Smooth muscle cell (in vitro differentiated cells): Measurements from ENCODE around the gene RAP1GDS1. TPM values are rescaled to one million over a fixed set of nuclear protein-coding genes. Genes with fewer than 3 reads are reported as not detected.
A peak's percentile ranks its signal among the peaks of the same experiment; 100 is the strongest.

ENCODE experiments used
- DNase-seq: peaks from one replicate; lab custom pipeline; 2025; ENCODE audit not compliant: unreplicated experiment; lab: John Stamatoyannopoulos, UW
- H2AFZ ChIP-seq: fragments of 200-600 bp; sonication (generic); 2 replicates; pipeline ENCODE4 v1.6.0; 2016; ENCODE audit warnings: antibody characterized with exemption, low read depth, mild to moderate bottlenecking
- H3F3A ChIP-seq: fragments of 200-600 bp; sonication (generic); 2 replicates; pipeline ENCODE4 v1.6.0; 2017; ENCODE audit warnings: antibody characterized with exemption, low read depth
- H3K27ac ChIP-seq: fragments of 200-600 bp; sonication (generic); 2 replicates; pipeline ENCODE4 v1.5.1; 2016; ENCODE audit warnings: low read depth, mild to moderate bottlenecking
- H3K27me3 ChIP-seq: fragments of 200-600 bp; sonication (generic); 2 replicates; pipeline ENCODE4 v1.6.1; 2016; ENCODE audit warnings: low read depth, mild to moderate bottlenecking
- H3K36me3 ChIP-seq: fragments of 200-600 bp; sonication (generic); 2 replicates; pipeline ENCODE4 v1.5.1; 2016; ENCODE audit warnings: low read depth
- H3K4me1 ChIP-seq: fragments of 200-600 bp; sonication (generic); 2 replicates; pipeline ENCODE4 v1.5.1; 2016; ENCODE audit warnings: low read depth
- H3K4me2 ChIP-seq: fragments of 200-600 bp; sonication (generic); 2 replicates; pipeline ENCODE4 v1.6.0; 2016; ENCODE audit warnings: mild to moderate bottlenecking
- H3K4me3 ChIP-seq: fragments of 200-600 bp; sonication (generic); 2 replicates; pipeline ENCODE4 v1.5.1; 2016; ENCODE audit warnings: mild to moderate bottlenecking
- H3K79me2 ChIP-seq: fragments of 200-600 bp; sonication (generic); 2 replicates; pipeline ENCODE4 v1.6.0; 2016; ENCODE audit warnings: low read depth, mild to moderate bottlenecking
- H3K9ac ChIP-seq: fragments of 200-600 bp; sonication (generic); 2 replicates; pipeline ENCODE4 v1.6.0; 2016; ENCODE audit warnings: low read depth
- H3K9me3 ChIP-seq: fragments of 200-600 bp; sonication (generic); replicated peaks from 2 replicates; pipeline ENCODE4 v1.5.1; 2016; ENCODE audit warnings: low read depth
- H4K20me1 ChIP-seq: fragments of 200-600 bp; sonication (generic); 2 replicates; pipeline ENCODE4 v1.6.0; 2016; ENCODE audit warnings: low read depth
- CTCF ChIP-seq: fragments of 200-600 bp; sonication (generic); IDR thresholded peaks from 2 replicates; pipeline ENCODE4 v1.5.1; 2017; ENCODE audit warnings: borderline replicate concordance, mild to moderate bottlenecking, antibody characterized with exemption; ENCODE audit not compliant: insufficient read depth, poor library complexity, severe bottlenecking
- WGBS: methylation state at CpG from one replicate; pipeline ENCODE4 v1.1.7; 2016; ENCODE audit warnings: low lambda C conversion rate; 5-methylcytosine and 5-hydroxymethylcytosine counted together
- polyA plus RNA-seq: library from polyadenylated mRNA; unstranded; fragments of >200 nt; fragmentation: Nextera tagmentation; extraction: Ambion mirVana; gene quantifications from 2 replicates; pipeline ENCODE4 v1.2.1, GENCODE V29; 2016
- total RNA-seq: library from RNA; depleted of rRNA; stranded (reverse); fragments of >200 nt; gene quantifications from 2 replicates; pipeline ENCODE4 v1.2.3, GENCODE V29; 2014

Gene RAP1GDS1
- total and polyA plus RNA-seq, 2 experiments from 2014 or later: 28.4 to 67.9 TPM

GRCh38 chr4:98434816-98435215 lies 173.6 kb downstream of the RAP1GDS1 start:
- Histone ChIP-seq H3K4me2 (no peak overlapping the region), H3K36me3 (no peaks in the 10 kb centered on the region), H4K20me1 (no peaks in the 10 kb centered on the region), H3K27ac (no peak overlapping the region), H3K9ac (no peak overlapping the region), H3K4me1 (no peaks in the 10 kb centered on the region), H3K9me3 (no peaks in the 10 kb centered on the region), H3K4me3 (no peak overlapping the region), H3F3A (no peaks in the 10 kb centered on the region), H2AFZ (no peak overlapping the region), H3K27me3 (no peaks in the 10 kb centered on the region), H3K79me2 (no peaks in the 10 kb centered on the region)
- 94% methylated on average over 6 of the region's 6 CpGs for WGBS
- no peak for DNase-seq
- no peak for TF ChIP-seq CTCF

GRCh38 chr4:98444371-98444770 lies 183.2 kb downstream of the RAP1GDS1 start:
- Histone ChIP-seq H3K36me3 (peaks cover 11% of the 10 kb centered on the region), H3K4me1 (no peaks in the 10 kb centered on the region), H2AFZ (no peak overlapping the region), H3K4me3 (no peak overlapping the region), H3K79me2 (no peaks in the 10 kb centered on the region), H3K27ac (no peak overlapping the region), H3F3A (peaks cover 5% of the 10 kb centered on the region), H4K20me1 (no peaks in the 10 kb centered on the region), H3K9ac (no peak overlapping the region), H3K27me3 (no peaks in the 10 kb centered on the region), H3K9me3 (no peaks in the 10 kb centered on the region), H3K4me2 (no peak overlapping the region)
- TF ChIP-seq CTCF: no peak
- DNase-seq: no peak

GRCh38 chr4:98446499-98447375 lies 185.6 kb downstream of the RAP1GDS1 start:
- no peak for DNase-seq
- Histone ChIP-seq H3K4me3 (no peak overlapping the region), H3K27me3 (no peaks in the 10 kb centered on the region), H2AFZ (no peak overlapping the region), H3K27ac (peak overlapping the region; percentile 30), H3K79me2 (no peaks in the 10 kb centered on the region), H3K4me1 (no peaks in the 10 kb centered on the region), H3K9ac (no peak overlapping the region), H3K9me3 (no peaks in the 10 kb centered on the region), H3K36me3 (peaks cover 11% of the 10 kb centered on the region), H3K4me2 (no peak overlapping the region), H3F3A (peaks cover 5% of the 10 kb centered on the region), H4K20me1 (no peaks in the 10 kb centered on the region)
- no peak for TF ChIP-seq CTCF
- WGBS: 83% methylated on average over 10 of the region's 10 CpGs

GRCh38 chr4:98447648-98448047 lies 186.5 kb downstream of the RAP1GDS1 start:
- Histone ChIP-seq H3K9ac (no peak overlapping the region), H3K27ac (no peak overlapping the region), H2AFZ (no peak overlapping the region), H3K4me2 (no peak overlapping the region), H4K20me1 (no peaks in the 10 kb centered on the region), H3K27me3 (no peaks in the 10 kb centered on the region), H3F3A (peaks cover 5% of the 10 kb centered on the region), H3K4me1 (no peaks in the 10 kb centered on the region), H3K9me3 (no peaks in the 10 kb centered on the region), H3K79me2 (no peaks in the 10 kb centered on the region), H3K36me3 (peaks cover 2% of the 10 kb centered on the region), H3K4me3 (no peak overlapping the region)
- TF ChIP-seq CTCF: no peak
- DNase-seq: no peak
- 93% methylated on average over 5 of the region's 5 CpGs for WGBS
